ENCODE measurements around the gene AIFM2. TPM values are rescaled to one million over a fixed set of nuclear protein-coding genes. Genes with fewer than 3 reads are reported as not detected.
"Not testable (repeated sequence)": the region's sequence is repeated elsewhere in the genome, so short reads cannot be mapped to it uniquely, and the experiment has no call there.

AIFM2 gene
- total RNA-seq, 2 donors from 2014 or later, result 2.1 to 3.0 TPM

GRCh38 chr10:70090013-70090412 lies 42.6 kb downstream of the AIFM2 start:
- Mint-ChIP-seq H3K27me3 (no peaks in the 10 kb centered on the region), H3K4me1 (peaks cover 21% of the 10 kb centered on the region), H3K4me3 (no peak overlapping the region), H3K27ac (no peak overlapping the region), H3K36me3 (ENCODE audit: low read depth) (no peaks in the 10 kb centered on the region)
- no peak for DNase-seq
- no peaks in the 10 kb centered on the region for H3K9me3 ChIP-seq (ENCODE audit: control insufficient read depth, low read length, poor library complexity, severe bottlenecking)
- no peak for ATAC-seq

GRCh38 chr10:70088308-70088698 lies 44.3 kb downstream of the AIFM2 start:
- DNase-seq (no peak), ATAC-seq (no peak)
- Mint-ChIP-seq H3K27me3 (no peaks in the 10 kb centered on the region), H3K27ac (no peak overlapping the region), H3K4me1 (peaks cover 17% of the 10 kb centered on the region), H3K4me3 (no peak overlapping the region), H3K36me3 (ENCODE audit: low read depth) (no peaks in the 10 kb centered on the region)
- H3K9me3 ChIP-seq (ENCODE audit: control insufficient read depth, low read length, poor library complexity, severe bottlenecking), result no peaks in the 10 kb centered on the region

DNA sequence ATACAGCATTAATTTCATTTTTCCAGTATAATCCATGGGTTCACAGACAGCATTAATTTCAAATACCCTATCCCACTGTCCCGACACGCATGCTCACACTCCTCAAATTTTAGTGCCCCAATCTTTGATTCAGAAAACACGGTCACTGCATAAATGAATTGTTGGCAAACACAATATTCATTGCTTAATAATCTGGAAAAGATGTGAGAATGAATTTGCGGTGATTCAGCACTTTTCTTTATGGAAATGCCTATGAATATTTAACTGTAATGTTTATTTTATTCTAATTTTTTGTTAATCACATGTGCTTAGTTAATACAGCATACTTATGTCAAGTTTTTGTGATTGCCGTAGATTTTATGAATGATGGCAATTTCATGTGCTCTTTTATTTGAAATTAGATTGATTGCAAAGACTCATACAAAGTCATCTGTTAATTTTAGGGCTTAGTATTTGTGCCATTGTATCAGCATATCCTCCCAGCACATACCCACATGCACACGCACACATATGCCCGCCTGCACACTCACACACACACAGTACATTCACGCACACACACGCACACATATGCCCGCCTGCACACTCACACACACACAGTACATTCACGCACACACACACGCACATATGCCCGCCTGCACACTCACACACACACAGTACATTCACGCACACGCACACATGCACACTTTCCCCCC lies 44.9 kb downstream of the AIFM2 start:
- H3K4me1 Mint-ChIP-seq, result peaks cover 12% of the 10 kb centered on the region
- no peaks in the 10 kb centered on the region for H3K36me3 Mint-ChIP-seq (ENCODE audit: low read depth)
- no peaks in the 10 kb centered on the region for H3K27me3 Mint-ChIP-seq
- H3K27ac Mint-ChIP-seq, result no peak overlapping the region
- ATAC-seq, result no peak
- no peaks in the 10 kb centered on the region for H3K9me3 ChIP-seq (ENCODE audit: control insufficient read depth, low read length, poor library complexity, severe bottlenecking)
- no peak overlapping the region for H3K4me3 Mint-ChIP-seq
- DNase-seq, result no peak

DNA sequence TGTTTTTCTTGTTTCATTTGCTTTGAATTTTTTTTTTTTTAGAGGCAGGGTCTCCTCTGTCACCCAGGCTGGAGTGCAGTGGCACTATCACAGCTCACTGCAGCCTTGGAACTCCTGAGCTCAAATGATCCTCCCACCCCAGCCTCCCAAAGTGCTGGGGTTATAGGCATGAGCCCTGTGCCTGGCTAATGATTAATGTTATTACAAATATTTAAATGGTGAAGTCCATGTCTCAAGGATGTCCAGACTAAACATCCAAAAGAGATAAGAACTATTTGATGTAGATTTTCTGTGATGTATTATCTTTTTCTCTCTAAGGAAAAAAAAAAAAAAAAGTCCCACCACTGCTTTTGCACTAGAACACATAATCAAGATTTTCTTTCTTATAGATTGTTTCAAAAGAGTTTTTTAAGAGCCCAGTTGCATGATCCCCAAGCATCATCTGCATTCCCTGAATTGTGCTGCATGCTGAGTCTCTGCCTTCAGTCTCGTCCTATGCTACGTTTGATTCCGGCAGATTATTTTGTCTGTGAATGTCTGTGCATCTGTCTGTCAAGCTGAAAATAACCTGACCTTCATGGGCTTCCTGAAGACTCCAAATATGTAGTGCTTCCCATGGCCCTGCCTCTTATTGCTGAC lies 46.5 kb downstream of the AIFM2 start:
- no peaks in the 10 kb centered on the region for H3K36me3 Mint-ChIP-seq (ENCODE audit: low read depth)
- H3K27ac Mint-ChIP-seq, result no peak overlapping the region
- H3K27me3 Mint-ChIP-seq, result no peaks in the 10 kb centered on the region
- no peaks in the 10 kb centered on the region for H3K9me3 ChIP-seq (ENCODE audit: control insufficient read depth, low read length, poor library complexity, severe bottlenecking)
- no peak for DNase-seq
- H3K4me3 Mint-ChIP-seq, result no peak overlapping the region
- no peak for ATAC-seq
- H3K4me1 Mint-ChIP-seq, result peaks cover 3% of the 10 kb centered on the region

DNA sequence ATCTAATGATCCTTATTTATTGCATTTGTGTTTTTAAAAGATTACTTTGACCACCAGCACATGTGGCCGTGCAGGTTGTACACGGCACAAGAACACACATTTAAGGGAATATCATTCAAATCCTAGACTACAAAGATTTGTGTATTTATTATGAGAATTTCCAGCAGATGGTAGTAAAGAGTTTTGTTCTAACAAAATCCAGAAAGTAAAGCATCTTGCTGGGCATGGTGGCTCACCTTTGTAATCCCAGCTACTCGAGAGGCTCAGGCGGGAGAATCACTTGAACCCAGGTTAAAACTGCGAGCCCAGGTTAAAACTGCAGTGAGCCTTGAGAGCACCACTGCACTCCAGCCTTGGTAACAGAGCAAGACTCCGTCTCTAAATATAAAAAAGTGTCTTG lies 48.4 kb downstream of the AIFM2 start:
- Mint-ChIP-seq H3K27ac (no peak overlapping the region), H3K36me3 (ENCODE audit: low read depth) (no peaks in the 10 kb centered on the region), H3K4me3 (no peak overlapping the region), H3K27me3 (peaks cover 7% of the 10 kb centered on the region), H3K4me1 (peaks cover 7% of the 10 kb centered on the region)
- no peak for DNase-seq
- H3K9me3 ChIP-seq (ENCODE audit: control insufficient read depth, low read length, poor library complexity, severe bottlenecking), result no peaks in the 10 kb centered on the region
- no peak for ATAC-seq

GRCh38 chr10:70080789-70081188 lies 51.8 kb downstream of the AIFM2 start:
- not testable (repeated sequence) for H3K9me3 ChIP-seq (ENCODE audit: control insufficient read depth, low read length, poor library complexity, severe bottlenecking); H3K4me3 Mint-ChIP-seq; ATAC-seq; H3K36me3 Mint-ChIP-seq (ENCODE audit: low read depth); DNase-seq; H3K27ac Mint-ChIP-seq
- Mint-ChIP-seq H3K4me1 (peaks cover 10% of the 10 kb centered on the region), H3K27me3 (peaks cover 13% of the 10 kb centered on the region)

DNA sequence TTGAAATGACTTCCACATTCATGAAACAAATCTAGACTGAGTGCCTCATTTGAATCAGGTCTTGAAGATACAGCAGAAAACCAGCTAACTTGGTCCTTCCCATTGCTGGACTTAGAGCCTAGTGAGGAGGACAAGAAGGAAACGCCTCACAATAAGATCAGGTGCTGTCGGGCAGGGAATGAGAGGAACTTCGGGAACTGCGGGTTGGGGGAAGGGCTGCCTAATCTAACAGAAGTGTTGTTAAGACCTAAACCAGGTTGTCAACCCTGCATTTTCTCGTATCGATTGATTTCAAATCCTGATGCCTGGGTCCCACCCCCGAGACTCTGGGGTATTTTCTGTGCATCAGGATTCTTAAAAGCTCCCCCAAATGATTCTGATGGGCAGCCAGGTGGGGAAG lies 53.7 kb downstream of the AIFM2 start:
- H3K4me1 Mint-ChIP-seq, result peaks cover 7% of the 10 kb centered on the region
- ATAC-seq, result no peak

DNA sequence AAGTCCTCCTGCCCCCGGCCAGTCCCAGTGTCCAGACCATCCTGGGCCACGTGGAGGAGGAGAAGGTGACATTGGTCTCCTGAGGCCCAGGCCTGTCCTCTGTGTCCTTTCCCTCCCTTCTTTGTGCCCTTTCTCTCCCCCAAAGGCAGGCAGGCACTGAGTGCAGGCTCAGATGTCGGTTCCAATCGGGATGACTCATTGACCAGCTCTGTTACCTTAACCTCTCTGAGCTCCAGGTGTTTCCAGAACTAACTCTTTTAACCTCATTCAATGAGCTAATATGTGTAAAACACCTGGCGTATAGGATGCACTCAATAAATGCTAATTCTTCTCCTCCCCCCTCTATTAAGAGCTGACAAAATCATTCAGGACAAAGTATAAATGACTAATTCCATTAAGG lies 54.3 kb downstream of the AIFM2 start:
- DNase-seq, result no peak
- Mint-ChIP-seq H3K27me3 (peaks cover 28% of the 10 kb centered on the region), H3K27ac (no peak overlapping the region), H3K4me1 (peaks cover 7% of the 10 kb centered on the region), H3K4me3 (no peak overlapping the region), H3K36me3 (ENCODE audit: low read depth) (no peaks in the 10 kb centered on the region)
- H3K9me3 ChIP-seq (ENCODE audit: control insufficient read depth, low read length, poor library complexity, severe bottlenecking), result no peaks in the 10 kb centered on the region
- ATAC-seq, result no peak

More for the DNA sequence above, 53.7 kb downstream of the AIFM2 start:
- no peak for DNase-seq
- H3K27ac Mint-ChIP-seq, result no peak overlapping the region
- H3K9me3 ChIP-seq (ENCODE audit: control insufficient read depth, low read length, poor library complexity, severe bottlenecking), result no peaks in the 10 kb centered on the region
- no peak overlapping the region for H3K4me3 Mint-ChIP-seq
- no peaks in the 10 kb centered on the region for H3K36me3 Mint-ChIP-seq (ENCODE audit: low read depth)
- H3K27me3 Mint-ChIP-seq, result peaks cover 28% of the 10 kb centered on the region

DNA sequence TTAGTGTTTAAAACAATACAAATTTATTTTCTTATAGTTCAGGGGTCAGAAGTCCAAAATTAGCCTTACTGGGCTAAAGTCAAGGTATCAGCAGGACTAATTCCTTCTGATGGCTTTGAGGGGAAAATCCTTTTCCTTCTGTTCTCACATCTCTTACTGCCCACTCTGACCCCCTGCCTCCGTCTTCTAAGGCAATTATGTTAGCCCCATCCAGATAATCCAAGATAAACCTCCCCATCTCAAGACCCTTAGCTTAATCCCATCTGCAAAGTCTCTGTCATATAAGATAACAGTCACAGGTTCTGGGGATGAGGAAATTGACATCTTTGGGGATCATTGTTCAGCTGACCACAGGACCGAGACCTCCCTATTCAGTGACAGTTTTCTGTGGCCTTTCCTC lies 57.7 kb downstream of the AIFM2 start:
- peaks cover 34% of the 10 kb centered on the region for H3K27me3 Mint-ChIP-seq
- no peak overlapping the region for H3K27ac Mint-ChIP-seq
- no peak overlapping the region for H3K4me3 Mint-ChIP-seq
- no peak for DNase-seq
- no peaks in the 10 kb centered on the region for H3K36me3 Mint-ChIP-seq (ENCODE audit: low read depth)
- H3K4me1 Mint-ChIP-seq, result peaks cover 5% of the 10 kb centered on the region
- no peak for ATAC-seq
- no peaks in the 10 kb centered on the region for H3K9me3 ChIP-seq (ENCODE audit: control insufficient read depth, low read length, poor library complexity, severe bottlenecking)

GRCh38 chr10:70074165-70074564 lies 58.5 kb downstream of the AIFM2 start:
- no peak for ATAC-seq
- Mint-ChIP-seq H3K4me1 (peaks cover 3% of the 10 kb centered on the region), H3K27me3 (peaks cover 33% of the 10 kb centered on the region), H3K27ac (no peak overlapping the region), H3K4me3 (no peak overlapping the region), H3K36me3 (ENCODE audit: low read depth) (no peaks in the 10 kb centered on the region)
- no peak for DNase-seq
- no peaks in the 10 kb centered on the region for H3K9me3 ChIP-seq (ENCODE audit: control insufficient read depth, low read length, poor library complexity, severe bottlenecking)

DNA sequence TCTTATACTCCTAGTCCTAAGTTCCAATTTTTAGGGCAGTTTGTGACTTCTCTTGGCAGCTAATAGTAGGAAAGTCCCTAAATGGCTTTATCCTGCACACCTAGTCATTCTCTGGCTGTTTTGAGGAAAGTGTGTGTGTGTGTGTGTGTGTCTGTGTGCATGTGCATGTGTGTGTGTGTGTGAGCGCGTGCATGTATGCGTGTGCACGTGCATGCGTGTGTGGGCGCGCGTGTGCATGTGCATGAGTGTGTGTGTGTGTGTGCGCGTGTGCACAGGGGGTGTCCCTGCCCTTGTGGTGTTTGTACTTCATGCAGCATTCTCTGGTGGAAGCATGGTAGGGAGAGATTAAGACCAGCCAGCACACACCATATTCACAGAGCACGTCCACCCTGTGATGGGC lies 61.8 kb downstream of the AIFM2 start:
- DNase-seq (no peak), ATAC-seq (no peak)
- Mint-ChIP-seq H3K4me1 (peaks cover 3% of the 10 kb centered on the region), H3K27ac (no peak overlapping the region), H3K4me3 (no peak overlapping the region), H3K36me3 (ENCODE audit: low read depth) (no peaks in the 10 kb centered on the region), H3K27me3 (peaks cover 27% of the 10 kb centered on the region)
- no peaks in the 10 kb centered on the region for H3K9me3 ChIP-seq (ENCODE audit: control insufficient read depth, low read length, poor library complexity, severe bottlenecking)

GRCh38 chr10:70069346-70069745 lies 63.3 kb downstream of the AIFM2 start:
- H3K27ac Mint-ChIP-seq, result no peak overlapping the region

GRCh38 chr10:70068925-70069324 lies 63.7 kb downstream of the AIFM2 start:
- ATAC-seq, result no peak
- H3K27ac Mint-ChIP-seq, result no peak overlapping the region
- no peak for DNase-seq
- H3K4me3 Mint-ChIP-seq, result no peak overlapping the region
- H3K36me3 Mint-ChIP-seq (ENCODE audit: low read depth), result no peaks in the 10 kb centered on the region
- peaks cover 15% of the 10 kb centered on the region for H3K27me3 Mint-ChIP-seq
- no peaks in the 10 kb centered on the region for H3K9me3 ChIP-seq (ENCODE audit: control insufficient read depth, low read length, poor library complexity, severe bottlenecking)
- peaks cover 6% of the 10 kb centered on the region for H3K4me1 Mint-ChIP-seq

More at GRCh38 chr10:70069346-70069745, 63.3 kb downstream of the AIFM2 start:
- no peaks in the 10 kb centered on the region for H3K9me3 ChIP-seq (ENCODE audit: control insufficient read depth, low read length, poor library complexity, severe bottlenecking)
- H3K36me3 Mint-ChIP-seq (ENCODE audit: low read depth), result no peaks in the 10 kb centered on the region
- ATAC-seq (no peak), DNase-seq (no peak)
- no peak overlapping the region for H3K4me3 Mint-ChIP-seq
- H3K27me3 Mint-ChIP-seq, result peaks cover 19% of the 10 kb centered on the region
- peaks cover 6% of the 10 kb centered on the region for H3K4me1 Mint-ChIP-seq

GRCh38 chr10:70067586-70067985 lies 65.0 kb downstream of the AIFM2 start:
- Mint-ChIP-seq H3K27me3 (peaks cover 15% of the 10 kb centered on the region), H3K36me3 (ENCODE audit: low read depth) (no peaks in the 10 kb centered on the region), H3K27ac (no peak overlapping the region), H3K4me1 (peaks cover 10% of the 10 kb centered on the region), H3K4me3 (no peak overlapping the region)
- ATAC-seq, result no peak
- H3K9me3 ChIP-seq (ENCODE audit: control insufficient read depth, low read length, poor library complexity, severe bottlenecking), result no peaks in the 10 kb centered on the region
- no peak for DNase-seq
